ENCODE results near the gene AMOTL1. TPM values are rescaled to one million over a fixed set of nuclear protein-coding genes. Genes with fewer than 3 reads are reported as not detected.

Gene AMOTL1, protein sequence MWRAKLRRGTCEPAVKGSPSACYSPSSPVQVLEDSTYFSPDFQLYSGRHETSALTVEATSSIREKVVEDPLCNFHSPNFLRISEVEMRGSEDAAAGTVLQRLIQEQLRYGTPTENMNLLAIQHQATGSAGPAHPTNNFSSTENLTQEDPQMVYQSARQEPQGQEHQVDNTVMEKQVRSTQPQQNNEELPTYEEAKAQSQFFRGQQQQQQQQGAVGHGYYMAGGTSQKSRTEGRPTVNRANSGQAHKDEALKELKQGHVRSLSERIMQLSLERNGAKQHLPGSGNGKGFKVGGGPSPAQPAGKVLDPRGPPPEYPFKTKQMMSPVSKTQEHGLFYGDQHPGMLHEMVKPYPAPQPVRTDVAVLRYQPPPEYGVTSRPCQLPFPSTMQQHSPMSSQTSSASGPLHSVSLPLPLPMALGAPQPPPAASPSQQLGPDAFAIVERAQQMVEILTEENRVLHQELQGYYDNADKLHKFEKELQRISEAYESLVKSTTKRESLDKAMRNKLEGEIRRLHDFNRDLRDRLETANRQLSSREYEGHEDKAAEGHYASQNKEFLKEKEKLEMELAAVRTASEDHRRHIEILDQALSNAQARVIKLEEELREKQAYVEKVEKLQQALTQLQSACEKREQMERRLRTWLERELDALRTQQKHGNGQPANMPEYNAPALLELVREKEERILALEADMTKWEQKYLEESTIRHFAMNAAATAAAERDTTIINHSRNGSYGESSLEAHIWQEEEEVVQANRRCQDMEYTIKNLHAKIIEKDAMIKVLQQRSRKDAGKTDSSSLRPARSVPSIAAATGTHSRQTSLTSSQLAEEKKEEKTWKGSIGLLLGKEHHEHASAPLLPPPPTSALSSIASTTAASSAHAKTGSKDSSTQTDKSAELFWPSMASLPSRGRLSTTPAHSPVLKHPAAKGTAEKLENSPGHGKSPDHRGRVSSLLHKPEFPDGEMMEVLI
- 0.71 TPM for polyA plus RNA-seq (2012; ENCODE audit: low read depth, missing spikeins)

DNA sequence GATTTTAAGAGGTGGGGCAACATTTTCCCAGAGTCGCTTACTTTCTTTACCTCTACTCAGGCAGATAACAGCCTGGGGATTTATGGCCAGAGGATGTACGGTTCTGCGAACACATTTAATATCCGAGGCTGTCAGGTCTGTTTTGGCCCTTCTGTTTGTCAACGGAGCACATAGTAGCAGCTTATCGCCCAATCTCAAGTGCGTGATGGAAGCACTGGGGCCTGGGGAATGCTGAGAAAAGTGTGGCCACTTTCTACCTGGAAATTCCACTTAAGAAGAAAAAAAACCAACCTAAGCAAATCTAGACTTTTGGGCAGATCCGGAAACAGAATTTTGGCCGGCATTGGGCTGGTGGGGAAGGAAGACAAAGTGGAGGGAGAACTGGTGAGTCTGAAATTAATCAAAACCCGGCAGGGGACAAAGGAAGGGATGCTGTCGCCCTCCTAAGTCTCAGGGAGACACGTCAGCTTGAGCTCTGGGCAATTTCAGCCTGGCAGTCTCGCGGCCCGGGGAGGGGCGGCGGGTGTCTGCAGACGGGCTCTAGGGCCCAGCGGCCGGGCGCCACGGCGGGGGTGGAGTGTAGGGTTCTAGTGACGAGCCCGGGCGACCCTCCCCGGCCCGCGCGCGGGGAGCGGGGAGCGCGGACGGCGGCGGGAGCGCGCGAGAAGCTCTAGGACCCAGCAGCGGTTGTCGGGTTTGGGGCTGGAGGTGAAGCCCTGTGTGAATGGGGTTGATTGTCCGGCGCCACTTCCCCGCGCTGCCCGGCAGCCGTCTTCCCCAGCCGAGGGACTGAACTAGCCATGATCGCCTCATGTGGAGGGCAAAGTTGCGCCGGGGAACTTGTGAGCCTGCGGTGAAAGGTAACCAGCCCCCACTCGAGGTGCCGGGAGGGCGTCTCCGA, at the start of gene AMOTL1:
TSS of gene AMOTL1 (plus strand) at position 656 of the 901 bp plus-strand sequence. CDS start at position 812, 156 bp downstream.
- DNase-seq (ENCODE audit: insufficient read length, low spot score): peak; percentile 39
- FAIRE-seq: no peak
- no peak for TF ChIP-seq PAX5 (IDR thresholded peaks at IDR 0.05; ENCODE audit: insufficient read depth, low read length, severe bottlenecking)
- no peak for TF ChIP-seq POLR2A (IDR thresholded peaks at IDR 0.05; ENCODE audit: low read depth, low read length)
- TF ChIP-seq POU2F2 (IDR thresholded peaks at IDR 0.05; ENCODE audit: low read depth, low read length): no peak
- TF ChIP-seq TAF1 (IDR thresholded peaks at IDR 0.05; ENCODE audit: low read depth, low read length): no peak
- TF ChIP-seq POLR2AphosphoS5 (IDR thresholded peaks at IDR 0.05; ENCODE audit: low read depth, low read length): no peak
- TF ChIP-seq SPI1 (IDR thresholded peaks at IDR 0.05; ENCODE audit: low read depth, low read length): no peak

DNA sequence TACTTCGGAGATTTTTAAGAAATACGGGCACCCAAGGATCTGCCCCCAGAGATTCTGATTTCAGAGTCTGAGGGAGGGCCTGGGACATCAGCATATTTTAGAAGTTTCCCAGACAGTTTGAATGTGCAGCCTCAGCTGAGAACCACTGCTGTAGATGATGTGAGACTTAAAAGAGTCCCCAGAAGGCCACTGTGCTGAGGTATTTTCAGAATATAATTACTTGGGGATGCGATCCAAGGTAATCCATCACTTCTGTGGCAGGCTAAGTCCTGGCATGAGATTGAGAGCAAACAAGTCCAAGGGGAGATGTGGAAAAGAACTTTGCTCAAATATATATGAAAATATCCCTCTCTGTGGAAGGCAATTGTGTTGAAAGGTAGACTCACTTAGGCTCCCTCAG, 48.3 kb upstream of the AMOTL1 start:
- TF ChIP-seq POU2F2 (IDR thresholded peaks at IDR 0.05; ENCODE audit: low read depth, low read length) (no peak), PAX5 (IDR thresholded peaks at IDR 0.05; ENCODE audit: insufficient read depth, low read length, severe bottlenecking) (no peak), TAF1 (IDR thresholded peaks at IDR 0.05; ENCODE audit: low read depth, low read length) (no peak)
- DNase-seq (ENCODE audit: insufficient read length, low spot score) (no peak), FAIRE-seq (no peak)

GRCh38 chr11:94721565-94722292, 46.4 kb upstream of the AMOTL1 start:
- no peak for FAIRE-seq

GRCh38 chr11:94722735-94723134, 45.4 kb upstream of the AMOTL1 start:
- no peak for FAIRE-seq
- DNase-seq (ENCODE audit: insufficient read length, low spot score): no peak

More at GRCh38 chr11:94721565-94722292, 46.4 kb upstream of the AMOTL1 start:
- TF ChIP-seq POLR2A (IDR thresholded peaks at IDR 0.05; ENCODE audit: low read depth, low read length): no peak
- no peak for TF ChIP-seq POU2F2 (IDR thresholded peaks at IDR 0.05; ENCODE audit: low read depth, low read length)
- no peak for TF ChIP-seq PAX5 (IDR thresholded peaks at IDR 0.05; ENCODE audit: insufficient read depth, low read length, severe bottlenecking)
- no peak for TF ChIP-seq TAF1 (IDR thresholded peaks at IDR 0.05; ENCODE audit: low read depth, low read length)
- TF ChIP-seq POLR2AphosphoS5 (IDR thresholded peaks at IDR 0.05; ENCODE audit: low read depth, low read length): no peak
- no peak for TF ChIP-seq SPI1 (IDR thresholded peaks at IDR 0.05; ENCODE audit: low read depth, low read length)
- no peak for DNase-seq (ENCODE audit: insufficient read length, low spot score)

GRCh38 chr11:94725097-94725496, 43.1 kb upstream of the AMOTL1 start:
- TF ChIP-seq POU2F2 (IDR thresholded peaks at IDR 0.05; ENCODE audit: low read depth, low read length): no peak
- TF ChIP-seq PAX5 (IDR thresholded peaks at IDR 0.05; ENCODE audit: insufficient read depth, low read length, severe bottlenecking): no peak
- TF ChIP-seq SPI1 (IDR thresholded peaks at IDR 0.05; ENCODE audit: low read depth, low read length): no peak
- no peak for TF ChIP-seq POLR2A (IDR thresholded peaks at IDR 0.05; ENCODE audit: low read depth, low read length)
- no peak for TF ChIP-seq TAF1 (IDR thresholded peaks at IDR 0.05; ENCODE audit: low read depth, low read length)
- TF ChIP-seq POLR2AphosphoS5 (IDR thresholded peaks at IDR 0.05; ENCODE audit: low read depth, low read length): no peak
- DNase-seq (ENCODE audit: insufficient read length, low spot score) (no peak), FAIRE-seq (no peak)

More at GRCh38 chr11:94722735-94723134, 45.4 kb upstream of the AMOTL1 start:
- TF ChIP-seq TAF1 (IDR thresholded peaks at IDR 0.05; ENCODE audit: low read depth, low read length) (no peak), PAX5 (IDR thresholded peaks at IDR 0.05; ENCODE audit: insufficient read depth, low read length, severe bottlenecking) (no peak), POU2F2 (IDR thresholded peaks at IDR 0.05; ENCODE audit: low read depth, low read length) (no peak), POLR2A (IDR thresholded peaks at IDR 0.05; ENCODE audit: low read depth, low read length) (no peak), SPI1 (IDR thresholded peaks at IDR 0.05; ENCODE audit: low read depth, low read length) (no peak), POLR2AphosphoS5 (IDR thresholded peaks at IDR 0.05; ENCODE audit: low read depth, low read length) (no peak)

GRCh38 chr11:94727819-94728218, 40.3 kb upstream of the AMOTL1 start:
- peak; percentile 35 for FAIRE-seq
- no peak for DNase-seq (ENCODE audit: insufficient read length, low spot score)
- no peak for TF ChIP-seq SPI1 (IDR thresholded peaks at IDR 0.05; ENCODE audit: low read depth, low read length)
- no peak for TF ChIP-seq POLR2AphosphoS5 (IDR thresholded peaks at IDR 0.05; ENCODE audit: low read depth, low read length)
- TF ChIP-seq TAF1 (IDR thresholded peaks at IDR 0.05; ENCODE audit: low read depth, low read length): no peak
- TF ChIP-seq POU2F2 (IDR thresholded peaks at IDR 0.05; ENCODE audit: low read depth, low read length): no peak
- no peak for TF ChIP-seq PAX5 (IDR thresholded peaks at IDR 0.05; ENCODE audit: insufficient read depth, low read length, severe bottlenecking)
- no peak for TF ChIP-seq POLR2A (IDR thresholded peaks at IDR 0.05; ENCODE audit: low read depth, low read length)

GRCh38 chr11:94728541-94728940, 39.6 kb upstream of the AMOTL1 start:
- DNase-seq (ENCODE audit: insufficient read length, low spot score): no peak
- no peak for FAIRE-seq
- TF ChIP-seq TAF1 (IDR thresholded peaks at IDR 0.05; ENCODE audit: low read depth, low read length) (no peak), SPI1 (IDR thresholded peaks at IDR 0.05; ENCODE audit: low read depth, low read length) (no peak), POU2F2 (IDR thresholded peaks at IDR 0.05; ENCODE audit: low read depth, low read length) (no peak), PAX5 (IDR thresholded peaks at IDR 0.05; ENCODE audit: insufficient read depth, low read length, severe bottlenecking) (no peak), POLR2A (IDR thresholded peaks at IDR 0.05; ENCODE audit: low read depth, low read length) (no peak), POLR2AphosphoS5 (IDR thresholded peaks at IDR 0.05; ENCODE audit: low read depth, low read length) (no peak)
